ENCODE measurements around the gene TOM1L2.

TOM1L2 gene

DNA sequence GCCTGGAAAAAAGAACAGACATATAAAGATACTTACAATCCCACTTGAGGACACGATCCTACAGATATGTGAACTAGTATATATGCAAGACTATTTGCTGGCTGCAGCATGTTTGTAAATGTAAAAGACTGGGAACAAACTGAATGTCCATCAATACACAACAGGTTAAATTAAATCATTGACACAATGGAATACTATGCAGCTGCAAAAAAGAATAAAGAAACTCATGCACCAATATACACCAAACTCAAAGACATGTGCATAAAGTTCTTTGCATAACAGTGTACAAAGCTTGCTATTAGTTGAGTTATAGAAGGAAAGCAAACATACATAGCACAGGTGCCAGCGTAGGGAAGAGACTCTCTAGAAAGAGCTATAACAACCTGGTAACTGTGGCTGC, 73.5 kb downstream of the TOM1L2 start:
- H3K4me2 ChIP-seq (ENCODE audit: low read depth, low read length) = no peak overlapping the region
- H3K27ac ChIP-seq (ENCODE audit: low read length) = no peak overlapping the region
- H3K79me2 ChIP-seq (ENCODE audit: low read length) = no peaks in the 10 kb centered on the region
- H3K9me3 ChIP-seq (replicated peaks; ENCODE audit: insufficient read depth, low read length) = no peaks in the 10 kb centered on the region
- TF ChIP-seq EZH2 (optimal IDR thresholded peaks at IDR 0.05; ENCODE audit: low read depth, low read length) (no peak), EZH2phosphoT487 (IDR thresholded peaks at IDR 0.05; ENCODE audit: low read length) (no peak), CTCF (IDR thresholded peaks at IDR 0.05; ENCODE audit: low read length) (no peak)
- H3K4me1 ChIP-seq (ENCODE audit: low read length) = peaks cover 14% of the 10 kb centered on the region
- no peak overlapping the region for H3K9ac ChIP-seq (ENCODE audit: low read length)
- no peak overlapping the region for H2AFZ ChIP-seq (ENCODE audit: low read length)
- H3F3A ChIP-seq (ENCODE audit: insufficient read depth, low read length) = peaks cover 13% of the 10 kb centered on the region
- no peaks in the 10 kb centered on the region for H4K20me1 ChIP-seq (ENCODE audit: insufficient read depth, low read length)
- no peak overlapping the region for H3K4me3 ChIP-seq (ENCODE audit: low read length)
- H3K36me3 ChIP-seq (replicated peaks; ENCODE audit: insufficient read depth, low read length) = no peaks in the 10 kb centered on the region
- H3K9me2 ChIP-seq (replicated peaks; ENCODE audit: insufficient read depth, low read length) = no peaks in the 10 kb centered on the region
- no peaks in the 10 kb centered on the region for H3K27me3 ChIP-seq (replicated peaks; ENCODE audit: insufficient read depth, low read length)
- DNase-seq = no peak

DNA sequence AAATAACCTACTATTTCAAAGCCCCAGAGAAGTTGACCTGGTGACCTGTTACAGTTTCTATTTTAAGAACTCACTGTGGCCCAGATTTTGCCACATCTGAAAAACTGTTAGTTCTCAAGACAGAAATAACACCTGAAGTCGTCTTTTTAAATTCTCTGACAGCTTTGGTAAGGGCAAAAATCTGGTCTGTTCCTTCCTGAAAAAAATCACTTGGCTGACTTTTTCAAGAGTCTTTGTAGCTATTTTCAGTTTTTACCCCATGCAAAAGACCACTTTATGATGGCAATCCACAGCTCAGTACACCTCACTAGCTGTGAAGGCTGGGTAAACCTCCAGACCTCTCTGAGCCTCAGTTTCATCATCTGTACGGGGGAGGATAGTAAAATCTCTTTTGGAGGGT, 74.8 kb downstream of the TOM1L2 start:
- peak overlapping the region; percentile 69 for H3K4me2 ChIP-seq (ENCODE audit: low read depth, low read length)
- no peaks in the 10 kb centered on the region for H3K9me2 ChIP-seq (replicated peaks; ENCODE audit: insufficient read depth, low read length)
- H3K9ac ChIP-seq (ENCODE audit: low read length) = peak overlapping the region; percentile 7; the same call in 1 of the 2 replicates
- peak overlapping the region; percentile 81; the same call in 1 of the 2 replicates for H3K27ac ChIP-seq (ENCODE audit: low read length)
- no peaks in the 10 kb centered on the region for H3K9me3 ChIP-seq (replicated peaks; ENCODE audit: insufficient read depth, low read length)
- no peaks in the 10 kb centered on the region for H3K36me3 ChIP-seq (replicated peaks; ENCODE audit: insufficient read depth, low read length)
- TF ChIP-seq EZH2 (optimal IDR thresholded peaks at IDR 0.05; ENCODE audit: low read depth, low read length) (no peak), CTCF (IDR thresholded peaks at IDR 0.05; ENCODE audit: low read length) (no peak), EZH2phosphoT487 (IDR thresholded peaks at IDR 0.05; ENCODE audit: low read length) (no peak)
- no peaks in the 10 kb centered on the region for H3K79me2 ChIP-seq (ENCODE audit: low read length)
- H3K27me3 ChIP-seq (replicated peaks; ENCODE audit: insufficient read depth, low read length) = no peaks in the 10 kb centered on the region
- H3K4me3 ChIP-seq (ENCODE audit: low read length) = 0 out of 2 replicates have a peak overlapping the region, but pooled peaks have one; percentile 23
- peaks cover 16% of the 10 kb centered on the region for H3F3A ChIP-seq (ENCODE audit: insufficient read depth, low read length)
- DNase-seq = peak; percentile 86
- H2AFZ ChIP-seq (ENCODE audit: low read length) = no peak overlapping the region
- no peaks in the 10 kb centered on the region for H4K20me1 ChIP-seq (ENCODE audit: insufficient read depth, low read length)
- peaks cover 22% of the 10 kb centered on the region for H3K4me1 ChIP-seq (ENCODE audit: low read length)

DNA sequence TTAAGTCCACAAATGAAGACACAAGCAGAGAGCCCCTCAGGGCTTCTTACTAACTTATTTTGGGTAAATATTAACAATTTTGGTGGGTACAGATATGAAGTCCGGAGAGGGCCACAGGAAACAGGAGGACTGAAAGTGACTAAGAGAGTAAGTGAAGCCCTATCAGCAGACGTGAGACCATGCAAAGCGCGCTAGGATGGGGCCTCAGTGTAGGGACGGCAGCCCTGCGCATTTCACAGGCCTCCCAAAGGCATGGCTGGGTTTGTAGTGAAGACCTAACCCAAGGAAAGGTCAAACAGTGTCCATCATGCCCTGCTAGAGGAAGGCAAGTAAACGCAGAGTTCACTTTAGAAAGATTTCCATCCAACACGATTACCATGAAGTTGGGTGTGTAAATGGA, 75.5 kb downstream of the TOM1L2 start:
- Histone ChIP-seq H3K27ac (ENCODE audit: low read length) (peak overlapping the region; percentile 81; the same call in 1 of the 2 replicates), H2AFZ (ENCODE audit: low read length) (no peak overlapping the region), H4K20me1 (ENCODE audit: insufficient read depth, low read length) (no peaks in the 10 kb centered on the region), H3K4me3 (ENCODE audit: low read length) (no peak overlapping the region), H3K4me2 (ENCODE audit: low read depth, low read length) (peak overlapping the region; percentile 69; the same call in 1 of the 2 replicates), H3F3A (ENCODE audit: insufficient read depth, low read length) (peaks cover 21% of the 10 kb centered on the region), H3K79me2 (ENCODE audit: low read length) (no peaks in the 10 kb centered on the region), H3K36me3 (replicated peaks; ENCODE audit: insufficient read depth, low read length) (no peaks in the 10 kb centered on the region), H3K9me2 (replicated peaks; ENCODE audit: insufficient read depth, low read length) (no peaks in the 10 kb centered on the region), H3K4me1 (ENCODE audit: low read length) (peaks cover 29% of the 10 kb centered on the region), H3K9me3 (replicated peaks; ENCODE audit: insufficient read depth, low read length) (no peaks in the 10 kb centered on the region), H3K27me3 (replicated peaks; ENCODE audit: insufficient read depth, low read length) (no peaks in the 10 kb centered on the region), H3K9ac (ENCODE audit: low read length) (no peak overlapping the region)
- TF ChIP-seq EZH2phosphoT487 (IDR thresholded peaks at IDR 0.05; ENCODE audit: low read length) = no peak
- DNase-seq = no peak

DNA sequence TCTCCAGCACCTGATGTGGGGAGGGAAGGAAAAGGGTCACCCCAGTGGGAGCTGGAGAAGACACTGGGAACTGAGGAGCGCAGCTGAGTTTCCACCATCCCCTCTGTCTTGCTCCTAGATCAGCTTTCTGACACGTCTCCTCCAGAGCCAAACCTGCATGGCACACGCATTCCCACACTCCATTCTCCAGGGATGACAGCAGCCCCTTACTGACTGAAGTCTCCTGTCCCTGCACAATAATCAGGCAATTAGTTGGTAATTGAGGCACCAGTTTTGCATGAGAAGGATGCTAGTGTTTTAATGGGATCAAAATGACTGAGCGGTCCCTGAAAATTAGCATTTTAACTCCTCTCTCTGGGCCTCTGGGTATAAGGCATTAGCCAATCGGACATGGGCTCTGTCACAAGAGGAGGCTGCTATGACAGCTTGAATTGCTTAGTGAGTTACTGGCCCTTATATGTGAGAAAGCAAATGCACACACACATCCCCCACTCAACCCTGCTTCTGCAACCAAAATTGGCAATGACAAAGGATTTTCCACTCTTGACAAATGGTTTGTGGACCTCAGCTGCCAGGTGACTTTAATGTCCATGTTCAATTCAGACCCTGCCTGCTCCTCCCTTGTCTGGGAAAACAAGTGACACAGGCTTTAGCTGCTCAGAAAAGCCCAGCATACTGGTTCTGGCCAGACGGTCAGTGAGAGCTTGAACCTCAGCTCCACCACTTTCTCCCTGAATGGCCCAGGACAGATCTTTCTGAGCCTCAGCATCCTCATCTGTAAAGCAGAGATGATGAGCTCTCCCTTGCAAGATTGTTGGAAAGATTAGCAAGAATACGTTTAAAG, 78.2 kb downstream of the TOM1L2 start:
- Histone ChIP-seq H3K4me2 (ENCODE audit: low read depth, low read length) (no peak overlapping the region), H3K9me2 (replicated peaks; ENCODE audit: insufficient read depth, low read length) (no peaks in the 10 kb centered on the region), H3K4me1 (ENCODE audit: low read length) (peaks cover 36% of the 10 kb centered on the region), H3F3A (ENCODE audit: insufficient read depth, low read length) (peaks cover 26% of the 10 kb centered on the region), H3K4me3 (ENCODE audit: low read length) (no peak overlapping the region), H3K79me2 (ENCODE audit: low read length) (no peaks in the 10 kb centered on the region), H3K27ac (ENCODE audit: low read length) (no peak overlapping the region), H2AFZ (ENCODE audit: low read length) (no peak overlapping the region), H3K27me3 (replicated peaks; ENCODE audit: insufficient read depth, low read length) (no peaks in the 10 kb centered on the region), H3K36me3 (replicated peaks; ENCODE audit: insufficient read depth, low read length) (no peaks in the 10 kb centered on the region), H3K9ac (ENCODE audit: low read length) (no peak overlapping the region), H4K20me1 (ENCODE audit: insufficient read depth, low read length) (no peaks in the 10 kb centered on the region), H3K9me3 (replicated peaks; ENCODE audit: insufficient read depth, low read length) (no peaks in the 10 kb centered on the region)
- TF ChIP-seq EZH2phosphoT487 (IDR thresholded peaks at IDR 0.05; ENCODE audit: low read length) = no peak
- no peak for TF ChIP-seq EZH2 (optimal IDR thresholded peaks at IDR 0.05; ENCODE audit: low read depth, low read length)
- TF ChIP-seq CTCF (IDR thresholded peaks at IDR 0.05; ENCODE audit: low read length) = no peak
- no peak for DNase-seq

All from MM.1S (cell line).